ENCODE measurements around the gene NUDT8. TPM values are rescaled to one million over a fixed set of nuclear protein-coding genes. Genes with fewer than 3 reads are reported as not detected.

The NUDT8 gene
- total RNA-seq, 1 donor from 2014 or later, result 6.8 TPM

DNA sequence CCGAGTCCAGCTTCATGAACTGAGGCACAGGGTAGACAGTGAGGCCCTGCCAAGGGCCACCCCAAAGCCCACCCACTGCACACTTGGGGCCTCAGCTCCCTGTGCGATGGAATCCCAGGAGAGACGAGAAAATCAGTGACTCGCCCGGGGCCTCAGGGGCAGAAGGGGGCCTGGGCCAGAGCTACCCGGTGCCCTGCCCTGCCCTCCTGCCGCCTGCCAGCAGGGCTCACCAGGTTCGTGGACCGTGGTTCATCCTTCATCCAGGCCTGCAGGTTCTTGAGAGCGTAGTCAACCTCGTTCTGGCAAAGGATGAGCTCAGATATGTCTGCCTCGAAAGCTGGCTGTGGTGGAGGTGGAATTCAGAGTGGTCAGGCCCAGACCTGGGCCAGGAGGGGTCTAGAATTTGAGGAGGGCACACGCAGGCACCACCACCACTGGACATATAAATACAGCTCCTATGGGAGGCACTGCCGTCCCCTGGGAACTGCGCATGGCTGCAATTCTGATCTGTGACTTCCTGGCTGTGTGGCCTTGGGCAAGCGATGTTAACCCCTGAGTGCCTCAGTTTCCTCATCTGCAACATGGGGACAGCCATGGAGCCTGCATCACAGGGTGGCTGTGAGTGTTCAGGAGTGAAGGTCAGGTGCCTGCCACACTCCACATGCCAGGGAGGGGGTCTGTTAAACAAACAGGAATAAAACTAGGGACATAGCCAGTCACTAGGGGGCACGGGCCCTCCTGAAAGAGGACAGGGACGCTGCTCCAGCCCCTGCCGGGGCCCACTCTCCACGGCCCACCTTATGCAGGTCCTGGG is 37.1 kb upstream of the NUDT8 start:
- Mint-ChIP-seq H3K27ac (ENCODE audit: unreplicated experiment) (no peak overlapping the region), H3K4me1 (ENCODE audit: unreplicated experiment) (no peaks in the 10 kb centered on the region), H3K27me3 (ENCODE audit: unreplicated experiment) (peaks cover 9% of the 10 kb centered on the region), H3K4me3 (ENCODE audit: unreplicated experiment) (no peak overlapping the region), H3K36me3 (ENCODE audit: low read depth, unreplicated experiment) (no peaks in the 10 kb centered on the region), H3K9me3 (ENCODE audit: unreplicated experiment) (no peaks in the 10 kb centered on the region)
- TF ChIP-seq, protein P1, sequence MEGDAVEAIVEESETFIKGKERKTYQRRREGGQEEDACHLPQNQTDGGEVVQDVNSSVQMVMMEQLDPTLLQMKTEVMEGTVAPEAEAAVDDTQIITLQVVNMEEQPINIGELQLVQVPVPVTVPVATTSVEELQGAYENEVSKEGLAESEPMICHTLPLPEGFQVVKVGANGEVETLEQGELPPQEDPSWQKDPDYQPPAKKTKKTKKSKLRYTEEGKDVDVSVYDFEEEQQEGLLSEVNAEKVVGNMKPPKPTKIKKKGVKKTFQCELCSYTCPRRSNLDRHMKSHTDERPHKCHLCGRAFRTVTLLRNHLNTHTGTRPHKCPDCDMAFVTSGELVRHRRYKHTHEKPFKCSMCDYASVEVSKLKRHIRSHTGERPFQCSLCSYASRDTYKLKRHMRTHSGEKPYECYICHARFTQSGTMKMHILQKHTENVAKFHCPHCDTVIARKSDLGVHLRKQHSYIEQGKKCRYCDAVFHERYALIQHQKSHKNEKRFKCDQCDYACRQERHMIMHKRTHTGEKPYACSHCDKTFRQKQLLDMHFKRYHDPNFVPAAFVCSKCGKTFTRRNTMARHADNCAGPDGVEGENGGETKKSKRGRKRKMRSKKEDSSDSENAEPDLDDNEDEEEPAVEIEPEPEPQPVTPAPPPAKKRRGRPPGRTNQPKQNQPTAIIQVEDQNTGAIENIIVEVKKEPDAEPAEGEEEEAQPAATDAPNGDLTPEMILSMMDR (IDR thresholded peaks at IDR 0.05; ENCODE audit: unreplicated experiment), result no peak
- no peak for DNase-seq (ENCODE audit: low spot score)

DNA sequence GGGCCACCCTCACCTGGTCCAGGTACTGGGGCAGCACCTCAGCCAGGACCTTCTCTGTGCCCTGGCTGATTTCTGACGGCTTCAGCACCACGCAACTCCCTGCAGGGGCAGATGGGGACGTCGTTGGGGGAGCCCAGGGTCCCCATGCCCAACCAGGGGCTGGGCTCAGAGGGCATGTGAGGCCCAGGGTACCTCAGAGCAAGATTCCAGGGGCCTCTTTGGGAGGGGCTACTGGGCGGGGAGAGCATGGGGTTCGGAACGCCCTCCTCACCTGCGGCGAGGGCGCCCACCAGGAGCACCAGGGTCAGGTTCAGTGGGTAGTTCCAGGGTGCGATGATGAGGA is 36.5 kb upstream of the NUDT8 start:
- Mint-ChIP-seq H3K36me3 (ENCODE audit: low read depth, unreplicated experiment) (no peaks in the 10 kb centered on the region), H3K9me3 (ENCODE audit: unreplicated experiment) (no peaks in the 10 kb centered on the region), H3K27me3 (ENCODE audit: unreplicated experiment) (peaks cover 5% of the 10 kb centered on the region), H3K4me1 (ENCODE audit: unreplicated experiment) (no peaks in the 10 kb centered on the region), H3K4me3 (ENCODE audit: unreplicated experiment) (no peak overlapping the region), H3K27ac (ENCODE audit: unreplicated experiment) (no peak overlapping the region)
- TF ChIP-seq, protein P1 (IDR thresholded peaks at IDR 0.05; ENCODE audit: unreplicated experiment), result no peak
- no peak for DNase-seq (ENCODE audit: low spot score)

DNA sequence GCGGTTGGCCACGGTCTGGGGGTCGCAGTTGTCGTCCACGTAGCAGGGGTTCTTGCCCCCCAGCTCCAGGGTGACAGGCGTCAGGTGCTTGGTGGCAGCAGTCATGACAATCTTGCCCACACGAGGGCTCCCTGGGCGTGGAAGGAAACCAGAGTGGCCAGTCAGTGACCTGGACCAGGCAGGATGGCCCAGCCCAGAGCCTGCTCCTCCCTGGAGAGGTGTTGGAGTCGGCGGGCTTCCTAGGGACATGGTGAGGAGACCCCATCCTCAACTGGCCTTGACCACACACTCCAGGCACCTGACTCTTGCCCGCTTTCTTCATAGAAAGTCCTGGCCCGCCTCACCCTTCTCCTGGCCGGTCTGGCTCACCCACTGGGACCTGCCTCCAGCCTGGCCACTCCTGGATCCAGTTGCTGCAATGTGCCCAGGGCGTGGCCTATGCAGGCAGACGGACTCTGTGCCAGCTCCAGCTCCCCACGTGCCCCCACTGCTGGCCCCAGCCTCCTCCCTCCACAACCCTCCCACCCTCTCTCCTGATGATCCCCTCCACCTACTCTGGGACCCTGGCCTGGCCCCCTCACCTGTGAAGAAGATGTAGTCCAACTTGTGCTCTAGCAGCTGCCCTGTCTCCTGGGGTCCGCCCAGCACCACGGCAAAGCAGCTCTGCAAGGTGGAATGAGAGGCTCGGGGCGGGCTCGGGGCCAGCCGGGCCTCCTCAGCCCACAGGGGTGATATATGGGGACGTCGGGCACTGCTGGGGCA is 36.0 kb upstream of the NUDT8 start:
- no peak overlapping the region for H3K27ac Mint-ChIP-seq (ENCODE audit: unreplicated experiment)
- no peak overlapping the region for H3K4me3 Mint-ChIP-seq (ENCODE audit: unreplicated experiment)
- TF ChIP-seq, protein P1 (IDR thresholded peaks at IDR 0.05; ENCODE audit: unreplicated experiment), result no peak
- no peaks in the 10 kb centered on the region for H3K4me1 Mint-ChIP-seq (ENCODE audit: unreplicated experiment)
- no peaks in the 10 kb centered on the region for H3K36me3 Mint-ChIP-seq (ENCODE audit: low read depth, unreplicated experiment)
- DNase-seq (ENCODE audit: low spot score), result no peak
- no peaks in the 10 kb centered on the region for H3K9me3 Mint-ChIP-seq (ENCODE audit: unreplicated experiment)
- H3K27me3 Mint-ChIP-seq (ENCODE audit: unreplicated experiment), result peaks cover 5% of the 10 kb centered on the region

DNA sequence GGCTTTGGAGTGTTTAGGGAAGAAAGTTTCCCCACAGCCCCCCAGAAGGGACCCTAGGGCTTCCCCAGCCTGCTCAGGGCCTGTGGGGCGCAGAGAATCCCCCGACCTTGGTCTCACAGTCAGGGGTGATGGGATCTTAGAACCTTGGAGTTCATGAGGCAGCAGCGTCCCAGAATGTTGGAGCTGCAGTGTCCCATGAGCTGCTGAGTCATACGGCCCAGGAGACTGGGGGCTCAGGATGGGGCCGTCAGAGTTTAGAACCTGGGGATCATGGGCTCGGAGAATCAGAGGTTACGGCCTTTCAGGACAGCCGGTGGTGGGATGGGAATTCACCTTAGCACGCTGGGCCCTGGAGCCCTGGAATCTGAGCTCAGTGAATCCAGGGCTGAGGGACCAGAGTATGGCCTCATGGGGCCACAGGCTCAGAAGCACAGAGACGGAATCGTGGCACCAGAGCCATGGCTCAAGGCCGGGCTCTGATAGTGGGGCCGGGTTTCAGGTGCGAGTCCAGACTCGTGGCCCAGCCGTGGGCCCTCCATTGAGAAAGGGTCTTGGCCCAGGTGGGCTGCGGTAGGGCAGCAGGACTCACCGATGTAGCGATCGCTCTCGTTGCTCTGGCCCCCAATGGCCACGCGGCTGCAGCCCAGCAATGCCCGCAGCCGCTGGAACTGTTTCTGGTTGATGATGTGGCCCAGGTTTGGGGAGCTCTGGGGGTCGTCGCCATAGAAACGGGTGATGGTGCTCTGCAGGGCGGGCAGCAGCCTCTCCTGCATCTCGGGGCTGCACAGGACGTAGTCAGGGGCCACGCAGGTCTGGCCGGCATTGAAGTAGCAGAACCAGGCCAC is 35.2 kb upstream of the NUDT8 start:
- Mint-ChIP-seq H3K27ac (ENCODE audit: unreplicated experiment) (peak overlapping the region; percentile 24), H3K27me3 (ENCODE audit: unreplicated experiment) (peaks cover 5% of the 10 kb centered on the region), H3K4me3 (ENCODE audit: unreplicated experiment) (no peak overlapping the region), H3K36me3 (ENCODE audit: low read depth, unreplicated experiment) (no peaks in the 10 kb centered on the region), H3K4me1 (ENCODE audit: unreplicated experiment) (no peaks in the 10 kb centered on the region), H3K9me3 (ENCODE audit: unreplicated experiment) (no peaks in the 10 kb centered on the region)
- DNase-seq (ENCODE audit: low spot score), result no peak
- TF ChIP-seq, protein P1 (IDR thresholded peaks at IDR 0.05; ENCODE audit: unreplicated experiment), result no peak
